ENCODE measurements around the gene RPS27L.

DNA sequence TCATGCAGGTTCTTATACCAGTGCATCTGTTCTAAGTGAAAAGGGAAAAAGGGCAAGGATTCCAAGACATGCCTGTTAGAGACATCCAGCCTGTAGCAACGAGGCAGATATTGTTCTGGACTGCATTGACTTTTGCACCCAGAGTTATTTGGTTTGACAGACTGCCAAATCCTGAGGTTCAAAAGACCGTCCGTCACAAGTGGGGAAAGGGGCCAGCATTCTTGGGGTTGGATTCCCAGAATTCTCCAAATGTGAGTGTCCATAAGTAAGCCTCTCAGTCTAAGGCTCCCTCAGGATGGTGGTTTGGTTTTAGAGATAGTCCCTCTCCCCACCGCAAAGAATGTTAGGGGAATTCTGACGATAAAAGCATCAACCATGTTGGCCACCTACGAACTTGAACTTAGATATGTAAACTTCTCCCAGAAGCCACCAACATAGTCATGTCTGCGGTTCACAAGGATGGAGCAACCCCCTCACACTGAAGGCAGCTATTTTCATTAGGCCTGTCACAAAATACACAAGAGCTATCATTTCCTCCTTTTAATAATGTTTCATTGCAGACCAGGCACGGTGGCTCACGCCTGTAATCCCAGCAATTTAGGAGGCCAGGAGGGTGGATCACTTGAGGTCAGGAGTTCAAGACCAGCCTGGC is 49.3 kb downstream of the RPS27L start:
- TF ChIP-seq, protein P1, sequence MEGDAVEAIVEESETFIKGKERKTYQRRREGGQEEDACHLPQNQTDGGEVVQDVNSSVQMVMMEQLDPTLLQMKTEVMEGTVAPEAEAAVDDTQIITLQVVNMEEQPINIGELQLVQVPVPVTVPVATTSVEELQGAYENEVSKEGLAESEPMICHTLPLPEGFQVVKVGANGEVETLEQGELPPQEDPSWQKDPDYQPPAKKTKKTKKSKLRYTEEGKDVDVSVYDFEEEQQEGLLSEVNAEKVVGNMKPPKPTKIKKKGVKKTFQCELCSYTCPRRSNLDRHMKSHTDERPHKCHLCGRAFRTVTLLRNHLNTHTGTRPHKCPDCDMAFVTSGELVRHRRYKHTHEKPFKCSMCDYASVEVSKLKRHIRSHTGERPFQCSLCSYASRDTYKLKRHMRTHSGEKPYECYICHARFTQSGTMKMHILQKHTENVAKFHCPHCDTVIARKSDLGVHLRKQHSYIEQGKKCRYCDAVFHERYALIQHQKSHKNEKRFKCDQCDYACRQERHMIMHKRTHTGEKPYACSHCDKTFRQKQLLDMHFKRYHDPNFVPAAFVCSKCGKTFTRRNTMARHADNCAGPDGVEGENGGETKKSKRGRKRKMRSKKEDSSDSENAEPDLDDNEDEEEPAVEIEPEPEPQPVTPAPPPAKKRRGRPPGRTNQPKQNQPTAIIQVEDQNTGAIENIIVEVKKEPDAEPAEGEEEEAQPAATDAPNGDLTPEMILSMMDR (conservative IDR thresholded peaks at IDR 0.05; ENCODE audit: low read depth, low read length): no peak
- no peak for TF ChIP-seq EZH2 (IDR thresholded peaks at IDR 0.05; ENCODE audit: borderline replicate concordance, low read depth, low read length, poor library complexity, severe bottlenecking)
